VCaP (cell line): ENCODE measurements around the gene MFSD6.

Experiments
- H3K27ac ChIP-seq: fragments of 450-650 bp; 2 replicates; pipeline ENCODE4 v1.5.1; 2017
- CTCF ChIP-seq: fragments of 450-650 bp; conservative IDR thresholded peaks from 2 replicates; pipeline ENCODE4 v1.5.1; 2017; ENCODE audit warnings: mild to moderate bottlenecking, moderate library complexity

Gene MFSD6

GRCh38 chr2:190465060-190465459 is 56.9 kb downstream of the MFSD6 start:
- no peak for TF ChIP-seq CTCF
- no peak overlapping the region; the same call in 1 of the 2 replicates for H3K27ac ChIP-seq

- no peak for TF ChIP-seq CTCF
- peak overlapping the region; percentile 99 for H3K27ac ChIP-seq
Observed at GRCh38 chr2:190466819-190467446, 58.8 kb downstream of the MFSD6 start.

- H3K27ac ChIP-seq: peak overlapping the region; percentile 99
- no peak for TF ChIP-seq CTCF
Observed at GRCh38 chr2:190467575-190468083, 59.5 kb downstream of the MFSD6 start.

- peak overlapping the region; percentile 99 for H3K27ac ChIP-seq
Observed at GRCh38 chr2:190468354-190468753, 60.2 kb downstream of the MFSD6 start.

- no peak for TF ChIP-seq CTCF
- peak overlapping the region; percentile 99 for H3K27ac ChIP-seq
Observed at GRCh38 chr2:190468814-190469569, 60.8 kb downstream of the MFSD6 start.

GRCh38 chr2:190469771-190470170 is 61.6 kb downstream of the MFSD6 start:
- H3K27ac ChIP-seq: peak overlapping the region; percentile 99
- no peak for TF ChIP-seq CTCF

GRCh38 chr2:190470256-190470826 is 62.2 kb downstream of the MFSD6 start:
- no peak for TF ChIP-seq CTCF
- H3K27ac ChIP-seq: peak overlapping the region; percentile 99
